Stomach (tissue), 4 donors: ENCODE results near the gene BPIFB2.

Source experiments
- EP300 ChIP-seq: sonication (generic); formaldehyde crosslinking; IDR thresholded peaks from one replicate; pipeline ENCODE4 v1.6.1; 2017; ENCODE audit warnings: antibody characterized with exemption
- POLR2A ChIP-seq, 4 donors: fragments of 450-650 bp; IDR thresholded peaks; one replicate each; pipeline ENCODE4 v1.6.1; 2016; ENCODE audit warnings: antibody characterized with exemption in 4 of 4, control low read depth in 2 of 4, mild to moderate bottlenecking in 1 of 4, moderate library complexity in 1 of 4
- POLR2AphosphoS5 ChIP-seq, 3 donors: sonication (generic); formaldehyde crosslinking; IDR thresholded peaks; one replicate each; pipeline ENCODE4 v1.6.1; 2016; ENCODE audit warnings: antibody characterized with exemption in 3 of 3
- TF ChIP-seq, protein P1 (sequence below), 7 experiments: fragments of 450-650 bp in 4 of 7; fragments of 200-600 bp in 3 of 7; sonication (generic) in 3 of 7; IDR thresholded peaks; one replicate each; pipeline ENCODE4 v1.5.1; 2016 to 2019; ENCODE audit warnings: antibody characterized with exemption in 7 of 7, control low read depth in 2 of 7, mild to moderate bottlenecking in 1 of 7

DNA sequence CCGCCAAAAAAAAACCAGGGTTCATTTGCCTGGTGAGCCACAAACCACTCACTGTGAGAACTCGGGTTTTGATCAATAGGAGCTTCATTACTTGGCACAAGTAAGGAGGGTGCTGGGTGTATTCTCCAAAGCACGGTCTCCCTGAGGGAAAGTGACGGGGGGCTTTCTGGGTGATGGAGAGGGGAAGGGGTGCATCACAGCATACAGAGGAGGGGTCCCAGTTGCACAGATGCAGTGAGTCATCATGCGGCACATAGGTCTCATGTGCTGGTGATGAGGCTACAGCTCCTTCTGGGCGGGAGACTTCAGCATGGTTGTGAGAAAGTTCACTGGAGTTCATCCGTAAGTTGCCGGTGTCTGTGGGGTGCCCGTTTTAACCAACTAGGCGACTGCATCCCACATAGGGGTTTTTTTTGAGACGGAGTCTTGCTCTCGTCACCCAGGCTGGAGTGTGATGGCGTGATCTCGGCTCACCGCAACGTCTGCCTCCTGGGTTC is 39.5 kb upstream of the BPIFB2 start:
- TF ChIP-seq, protein P1, sequence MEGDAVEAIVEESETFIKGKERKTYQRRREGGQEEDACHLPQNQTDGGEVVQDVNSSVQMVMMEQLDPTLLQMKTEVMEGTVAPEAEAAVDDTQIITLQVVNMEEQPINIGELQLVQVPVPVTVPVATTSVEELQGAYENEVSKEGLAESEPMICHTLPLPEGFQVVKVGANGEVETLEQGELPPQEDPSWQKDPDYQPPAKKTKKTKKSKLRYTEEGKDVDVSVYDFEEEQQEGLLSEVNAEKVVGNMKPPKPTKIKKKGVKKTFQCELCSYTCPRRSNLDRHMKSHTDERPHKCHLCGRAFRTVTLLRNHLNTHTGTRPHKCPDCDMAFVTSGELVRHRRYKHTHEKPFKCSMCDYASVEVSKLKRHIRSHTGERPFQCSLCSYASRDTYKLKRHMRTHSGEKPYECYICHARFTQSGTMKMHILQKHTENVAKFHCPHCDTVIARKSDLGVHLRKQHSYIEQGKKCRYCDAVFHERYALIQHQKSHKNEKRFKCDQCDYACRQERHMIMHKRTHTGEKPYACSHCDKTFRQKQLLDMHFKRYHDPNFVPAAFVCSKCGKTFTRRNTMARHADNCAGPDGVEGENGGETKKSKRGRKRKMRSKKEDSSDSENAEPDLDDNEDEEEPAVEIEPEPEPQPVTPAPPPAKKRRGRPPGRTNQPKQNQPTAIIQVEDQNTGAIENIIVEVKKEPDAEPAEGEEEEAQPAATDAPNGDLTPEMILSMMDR (IDR thresholded peaks at IDR 0.05): no peak
- TF ChIP-seq POLR2AphosphoS5 (IDR thresholded peaks at IDR 0.05) (no peak), EP300 (no peak), POLR2A (IDR thresholded peaks at IDR 0.05) (no peak)
